Naive thymus-derived CD4-positive, alpha-beta T cell (primary cell): ENCODE results near the gene ADRA2C. TPM values are rescaled to one million over a fixed set of nuclear protein-coding genes. Genes with fewer than 3 reads are reported as not detected.

Experiments
- ATAC-seq: fragments of 150-1000 bp; cut with Tn5 transposase; 2 replicates; pipeline ENCODE4 v1.10.0; 2021; ENCODE audit warnings: mild to moderate bottlenecking, moderate library complexity
- CTCF ChIA-PET: fragments of 350-600 bp; sonication (Branson Sonifier 250); formaldehyde crosslinking; loops from one replicate; lab custom pipeline; 2021; ENCODE audit warnings: antibody characterized with exemption; lab: Charles Lee
- POLR2A ChIA-PET: fragments of 350-600 bp; sonication (Branson Sonifier 250); formaldehyde crosslinking; loops from one replicate; lab custom pipeline; 2021; ENCODE audit warnings: antibody characterized with exemption, inconsistent platforms; lab: Charles Lee
- DNase-seq, 9 donors: peaks; one replicate each; pipeline versions ENCODE4 v3.0.0 to v3.0.0-alpha.2; 2020 to 2022; ENCODE audit warnings: mixed read lengths in 1 of 9
- H3K27ac ChIP-seq: one replicate; pipeline ENCODE4 v1.7.0; 2013; ENCODE audit warnings: mild to moderate bottlenecking, low read depth, low read length, moderate library complexity
- H3K27me3 ChIP-seq, 2 donors: one replicate each; pipeline ENCODE4 v1.7.0; 2013; ENCODE audit warnings: low read length in 2 of 2, mild to moderate bottlenecking in 2 of 2, moderate library complexity in 2 of 2; ENCODE audit not compliant: control insufficient read depth in 2 of 2, insufficient read depth in 2 of 2
- H3K36me3 ChIP-seq, 3 experiments: 1 replicate in 2 of 3; 2 replicates in 1 of 3; pipeline ENCODE4 v1.7.0; 2013; ENCODE audit warnings: low read length in 3 of 3, mild to moderate bottlenecking in 3 of 3, moderate library complexity in 1 of 3; ENCODE audit not compliant: insufficient read depth in 3 of 3, control insufficient read depth in 2 of 3
- H3K4me1 ChIP-seq, 2 donors: one replicate each; pipeline ENCODE4 v1.7.0; 2013; ENCODE audit warnings: low read length in 2 of 2, mild to moderate bottlenecking in 2 of 2, moderate library complexity in 1 of 2; ENCODE audit not compliant: control insufficient read depth in 2 of 2, insufficient read depth in 2 of 2
- H3K4me3 ChIP-seq: 2 replicates; pipeline ENCODE4 v1.7.0; 2013; ENCODE audit warnings: mild to moderate bottlenecking, low read length
- H3K9me3 ChIP-seq, 3 experiments: 1 replicate in 2 of 3; 2 replicates in 1 of 3; pipeline ENCODE4 v1.7.0; 2013; ENCODE audit warnings: low read length in 3 of 3; ENCODE audit not compliant: control insufficient read depth in 2 of 3
- H3K27ac Mint-ChIP-seq, 9 donors: one replicate each; pipeline ENCODE4 v1.8.0; 2020 to 2022; ENCODE audit warnings: mixed read lengths in 9 of 9, mild to moderate bottlenecking in 8 of 9, moderate library complexity in 5 of 9, inconsistent platforms in 2 of 9
- H3K27me3 Mint-ChIP-seq, 5 donors: one replicate each; pipeline ENCODE4 v1.8.0; 2021 to 2022; ENCODE audit warnings: mixed read lengths in 5 of 5, mild to moderate bottlenecking in 1 of 5
- H3K36me3 Mint-ChIP-seq, 5 donors: one replicate each; pipeline ENCODE4 v1.8.0; 2020 to 2022; ENCODE audit warnings: mixed read lengths in 5 of 5, mild to moderate bottlenecking in 3 of 5, inconsistent platforms in 1 of 5
- H3K4me1 Mint-ChIP-seq, 7 donors: one replicate each; pipeline ENCODE4 v1.8.0; 2020 to 2022; ENCODE audit warnings: mixed read lengths in 7 of 7, mild to moderate bottlenecking in 3 of 7, inconsistent platforms in 1 of 7
- H3K4me3 Mint-ChIP-seq, 10 donors: one replicate each; pipeline ENCODE4 v1.8.0; 2020 to 2022; ENCODE audit warnings: mild to moderate bottlenecking in 10 of 10, mixed read lengths in 10 of 10, moderate library complexity in 6 of 10, inconsistent platforms in 2 of 10
- H3K9me3 Mint-ChIP-seq, 11 donors: one replicate each; pipeline ENCODE4 v1.8.0; 2020 to 2022; ENCODE audit warnings: mixed read lengths in 11 of 11, mild to moderate bottlenecking in 4 of 11, inconsistent platforms in 1 of 11, moderate library complexity in 1 of 11
- intact Hi-C, 2 donors: fragments of 100-400 bp; cut with micrococcal nuclease; formaldehyde crosslinking; loops; one replicate each; pipeline ENCODE4 v1.15.1; 2023
- polyA plus RNA-seq, 2 donors: library from polyadenylated mRNA; unstranded; fragments of 300-500 nt; fragmentation: Illumina TruSeq; gene quantifications; one replicate each; pipeline ENCODE4 v1.2.3, GENCODE V29; 2021
- total RNA-seq, 6 experiments: library from RNA in 5 of 6; stranded (reverse) in 5 of 6; gene quantifications; 1 replicate in 5 of 6; 2 replicates in 1 of 6; pipeline ENCODE4 v1.2.3 and lab custom pipeline; 2021 to 2026

The ADRA2C gene
- total and polyA plus RNA-seq, 7 experiments from 2014 or later: not detected

GRCh38 chr4:3725936-3726870 is 40.0 kb upstream of the ADRA2C start:
- H3K36me3 ChIP-seq: no peaks in the 10 kb centered on the region
- peaks cover 7 to 25% (median 17%) of the 10 kb centered on the region in 5 donors for H3K27me3 Mint-ChIP-seq
- POLR2A ChIA-PET: no interaction called here
- no peaks in the 10 kb centered on the region for H3K9me3 ChIP-seq
- H3K27ac ChIP-seq: no peak overlapping the region
- intact Hi-C loops: no loop called here
- no peak overlapping the region for H3K4me3 Mint-ChIP-seq
- H3K27me3 ChIP-seq: no peaks in the 10 kb centered on the region
- H3K4me1 ChIP-seq: no peaks in the 10 kb centered on the region
- DNase-seq (no peak), ATAC-seq (no peak)
- H3K9me3 Mint-ChIP-seq: peaks cover 0 to 4% (median 0%) of the 10 kb centered on the region in 11 donors
- CTCF ChIA-PET: no interaction called here
- no peak overlapping the region for H3K4me3 ChIP-seq
- peaks cover 0 to 4% (median 0%) of the 10 kb centered on the region in 5 donors for H3K36me3 Mint-ChIP-seq
- H3K4me1 Mint-ChIP-seq: peaks cover 0 to 7% (median 0%) of the 10 kb centered on the region in 7 donors
- H3K27ac Mint-ChIP-seq: no peak overlapping the region

GRCh38 chr4:3727847-3728469 is 38.2 kb upstream of the ADRA2C start:
- no peaks in the 10 kb centered on the region for H3K4me1 ChIP-seq
- no peak overlapping the region for H3K4me3 ChIP-seq
- Mint-ChIP-seq H3K4me1 (peaks cover 0 to 7% (median 0%) of the 10 kb centered on the region in 7 donors), H3K4me3 (no peak overlapping the region), H3K36me3 (peaks cover 0 to 4% (median 0%) of the 10 kb centered on the region in 5 donors), H3K27me3 (peaks cover 7 to 25% (median 17%) of the 10 kb centered on the region in 5 donors), H3K27ac (no peak overlapping the region), H3K9me3 (peaks cover 0 to 4% (median 0%) of the 10 kb centered on the region in 11 donors)
- no peak overlapping the region for H3K27ac ChIP-seq
- POLR2A ChIA-PET: no interaction called here
- no peak for ATAC-seq
- no peaks in the 10 kb centered on the region for H3K36me3 ChIP-seq
- DNase-seq: no peak
- intact Hi-C loops: no loop called here
- CTCF ChIA-PET: no interaction called here
- H3K9me3 ChIP-seq: no peaks in the 10 kb centered on the region
- H3K27me3 ChIP-seq: no peaks in the 10 kb centered on the region

- ChIA-PET POLR2A (no interaction called here), CTCF (no interaction called here)
- no peak for ATAC-seq
- Histone ChIP-seq H3K36me3 (no peaks in the 10 kb centered on the region), H3K9me3 (no peaks in the 10 kb centered on the region), H3K27me3 (no peaks in the 10 kb centered on the region), H3K27ac (no peak overlapping the region), H3K4me3 (no peak overlapping the region), H3K4me1 (no peaks in the 10 kb centered on the region)
- Mint-ChIP-seq H3K36me3 (peaks cover 0 to 4% (median 0%) of the 10 kb centered on the region in 5 donors), H3K4me1 (peaks cover 0 to 6% (median 0%) of the 10 kb centered on the region in 7 donors), H3K9me3 (peaks cover 0 to 4% (median 0%) of the 10 kb centered on the region in 11 donors), H3K27me3 (peaks cover 5 to 19% (median 16%) of the 10 kb centered on the region in 5 donors), H3K27ac (no peak overlapping the region), H3K4me3 (no peak overlapping the region)
- DNase-seq: no peak
- intact Hi-C loops: no loop called here
Observed at GRCh38 chr4:3729188-3729881, 36.9 kb upstream of the ADRA2C start.

- no peaks in the 10 kb centered on the region for H3K4me1 ChIP-seq
- no peak overlapping the region for H3K4me3 Mint-ChIP-seq
- ATAC-seq: no peak
- H3K27me3 Mint-ChIP-seq: peaks cover 0 to 17% (median 11%) of the 10 kb centered on the region in 5 donors
- no peak overlapping the region for H3K4me3 ChIP-seq
- H3K4me1 Mint-ChIP-seq: peaks cover 0 to under 1% (median 0%) of the 10 kb centered on the region in 7 donors
- no peak overlapping the region for H3K27ac Mint-ChIP-seq
- CTCF ChIA-PET: no interaction called here
- H3K27me3 ChIP-seq: no peaks in the 10 kb centered on the region
- peaks cover 0 to 4% (median 0%) of the 10 kb centered on the region in 5 donors for H3K36me3 Mint-ChIP-seq
- intact Hi-C loops: no loop called here
- no peak overlapping the region for H3K27ac ChIP-seq
- no peaks in the 10 kb centered on the region for H3K9me3 ChIP-seq
- no peak for DNase-seq
- H3K9me3 Mint-ChIP-seq: peaks cover 0 to 4% (median 0%) of the 10 kb centered on the region in 11 donors
- POLR2A ChIA-PET: no interaction called here
- H3K36me3 ChIP-seq: no peaks in the 10 kb centered on the region
Observed at GRCh38 chr4:3729882-3730226, 36.3 kb upstream of the ADRA2C start.

- Mint-ChIP-seq H3K9me3 (peaks cover 0 to 4% (median 0%) of the 10 kb centered on the region in 11 donors), H3K4me3 (no peak overlapping the region), H3K36me3 (peaks cover 0 to 4% (median 0%) of the 10 kb centered on the region in 5 donors), H3K27ac (no peak overlapping the region), H3K27me3 (peaks cover 0 to 17% (median 10%) of the 10 kb centered on the region in 5 donors), H3K4me1 (no peaks in the 10 kb centered on the region)
- no peak overlapping the region for H3K27ac ChIP-seq
- ATAC-seq (no peak), DNase-seq (no peak)
- no peaks in the 10 kb centered on the region for H3K36me3 ChIP-seq
- H3K4me3 ChIP-seq: no peak overlapping the region
- H3K4me1 ChIP-seq: no peaks in the 10 kb centered on the region
- POLR2A ChIA-PET: no interaction called here
- no peaks in the 10 kb centered on the region for H3K9me3 ChIP-seq
- no peaks in the 10 kb centered on the region for H3K27me3 ChIP-seq
- CTCF ChIA-PET: no interaction called here
- intact Hi-C loops: no loop called here
Observed at GRCh38 chr4:3730422-3731190, 35.6 kb upstream of the ADRA2C start.
